ENCODE results near the gene SLC6A1.

Gene SLC6A1

GRCh38 chr3:10988991-10989484, 3.5 kb upstream of the SLC6A1 start:
- FAIRE-seq (no peak), DNase-seq (ENCODE audit: insufficient read length, low spot score) (no peak)

GRCh38 chr3:10992943-10993728, 588 bp downstream of the SLC6A1 start:
- DNase-seq (ENCODE audit: insufficient read length, low spot score): no peak
- FAIRE-seq: no peak

DNA sequence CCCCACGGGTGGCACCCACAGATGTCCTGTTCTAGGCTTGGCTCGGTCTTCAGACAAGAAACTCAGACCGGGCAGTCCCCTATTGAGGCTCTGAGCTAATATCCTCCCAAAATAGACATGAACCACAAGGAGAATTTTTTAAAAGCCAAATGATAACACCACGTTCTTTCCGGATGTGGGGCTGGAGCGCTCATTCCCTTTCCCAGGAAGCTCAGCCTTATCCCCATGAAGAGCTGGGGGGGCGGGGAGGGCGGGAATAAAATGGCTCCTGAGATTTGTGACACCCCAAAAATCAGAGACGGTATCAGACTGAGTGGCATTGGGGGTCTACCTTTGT, 1.1 kb downstream of the SLC6A1 start:
- no peak for FAIRE-seq
- DNase-seq (ENCODE audit: insufficient read length, low spot score): no peak

DNA sequence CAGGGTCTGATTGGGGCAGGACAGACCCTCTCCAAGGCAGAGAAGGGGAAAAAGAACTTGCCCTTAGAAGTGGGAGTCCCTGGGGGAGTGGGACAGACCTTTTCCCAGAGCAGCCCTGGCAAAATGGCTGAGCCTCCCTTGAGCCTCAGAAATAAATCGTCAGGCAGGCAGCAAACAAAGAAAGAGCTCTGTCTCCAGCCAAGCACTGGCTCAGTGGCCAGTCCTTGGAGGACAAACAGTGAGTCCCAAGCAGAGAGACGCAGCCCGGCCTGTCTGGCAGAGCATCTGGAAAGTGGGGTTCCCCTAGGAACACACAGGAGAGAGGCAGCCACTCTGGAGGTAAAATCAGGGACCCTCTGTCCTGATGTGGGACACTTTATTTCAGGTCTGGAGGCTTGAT, 1.8 kb downstream of the SLC6A1 start:
- no peak for FAIRE-seq

GRCh38 chr3:10995871-10996270, 3.3 kb downstream of the SLC6A1 start:
- no peak for FAIRE-seq
- DNase-seq (ENCODE audit: insufficient read length, low spot score): no peak

More for the DNA sequence above, 1.8 kb downstream of the SLC6A1 start:
- no peak for DNase-seq (ENCODE audit: insufficient read length, low spot score)

DNA sequence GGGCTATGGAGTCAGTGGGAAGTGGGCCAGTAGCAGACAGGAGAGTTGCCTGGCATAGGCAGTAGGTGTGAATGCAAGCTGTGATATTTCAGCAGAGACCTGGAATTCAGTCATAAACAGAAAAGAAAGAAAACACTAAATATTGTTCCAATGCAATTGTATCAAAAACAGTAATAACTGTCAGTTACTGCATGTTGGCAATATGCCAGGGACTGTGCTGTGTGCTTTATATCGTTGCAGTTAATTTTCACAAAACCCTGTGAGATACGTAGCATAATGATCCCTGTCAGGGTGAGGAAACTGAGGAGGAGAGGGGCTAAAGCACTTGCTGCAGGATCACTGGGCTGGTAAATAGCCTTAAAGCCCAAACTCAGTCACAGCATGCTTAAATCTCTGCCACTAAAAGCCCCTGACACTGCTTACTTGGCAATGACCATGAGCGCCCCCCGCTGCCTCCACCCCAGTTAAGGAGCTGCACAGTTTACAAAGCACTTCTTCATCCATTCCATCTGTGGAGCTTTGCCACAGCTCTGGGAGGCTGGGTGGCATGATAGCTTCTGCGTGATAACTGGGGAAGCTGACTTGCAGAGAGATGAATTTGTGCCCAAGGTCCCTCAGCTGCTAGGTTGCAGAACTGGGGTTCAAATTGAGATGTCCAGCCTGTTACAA, 3.9 kb downstream of the SLC6A1 start:
- no peak for FAIRE-seq
- DNase-seq (ENCODE audit: insufficient read length, low spot score): no peak

DNA sequence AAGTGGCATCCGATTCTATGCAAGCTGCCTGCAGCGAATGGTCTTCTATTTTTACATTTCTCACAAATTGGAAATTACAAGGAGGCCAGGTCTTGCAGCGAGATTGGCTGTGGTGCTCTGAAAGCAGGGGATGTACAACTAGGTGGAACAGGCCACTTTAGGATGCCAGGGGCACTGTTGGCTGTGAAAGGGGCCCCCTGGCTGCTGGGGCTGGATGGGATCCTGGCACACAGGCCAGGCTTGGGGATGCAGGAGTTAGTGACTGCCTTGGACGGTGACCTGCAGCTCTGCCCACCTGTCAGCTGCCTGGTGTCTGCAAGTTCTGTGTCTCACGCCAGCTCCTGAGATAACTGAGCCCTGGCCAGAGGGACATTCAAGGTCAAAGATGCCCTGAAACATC, 4.6 kb downstream of the SLC6A1 start:
- FAIRE-seq: no peak

DNA sequence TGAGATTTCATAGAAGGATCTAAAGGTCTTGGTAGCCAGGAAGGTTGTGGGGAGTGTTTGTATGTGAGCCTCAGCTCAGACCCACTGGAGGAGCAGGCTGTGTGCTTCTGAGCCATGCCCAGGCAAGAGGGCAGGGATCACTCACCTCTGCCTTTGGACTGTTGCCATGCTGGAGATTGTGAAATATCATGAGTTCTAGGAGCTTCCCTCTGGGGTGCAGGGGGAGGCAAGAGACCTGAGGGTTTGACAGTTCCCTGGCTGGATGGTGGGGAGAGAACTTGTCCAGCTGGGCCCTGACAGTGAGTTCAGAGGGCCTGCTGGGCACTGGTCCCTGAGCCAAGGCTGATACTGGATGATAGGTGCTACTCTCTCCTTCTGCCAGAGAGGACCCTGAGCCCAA, 6.0 kb downstream of the SLC6A1 start:
- DNase-seq (ENCODE audit: insufficient read length, low spot score) (no peak), FAIRE-seq (no peak)

More for the DNA sequence above, 4.6 kb downstream of the SLC6A1 start:
- DNase-seq (ENCODE audit: insufficient read length, low spot score): no peak

GRCh38 chr3:10999221-11000107, 6.9 kb downstream of the SLC6A1 start:
- no peak for DNase-seq (ENCODE audit: insufficient read length, low spot score)
- no peak for FAIRE-seq

GRCh38 chr3:11000528-11000927, 8.0 kb downstream of the SLC6A1 start:
- no peak for FAIRE-seq

DNA sequence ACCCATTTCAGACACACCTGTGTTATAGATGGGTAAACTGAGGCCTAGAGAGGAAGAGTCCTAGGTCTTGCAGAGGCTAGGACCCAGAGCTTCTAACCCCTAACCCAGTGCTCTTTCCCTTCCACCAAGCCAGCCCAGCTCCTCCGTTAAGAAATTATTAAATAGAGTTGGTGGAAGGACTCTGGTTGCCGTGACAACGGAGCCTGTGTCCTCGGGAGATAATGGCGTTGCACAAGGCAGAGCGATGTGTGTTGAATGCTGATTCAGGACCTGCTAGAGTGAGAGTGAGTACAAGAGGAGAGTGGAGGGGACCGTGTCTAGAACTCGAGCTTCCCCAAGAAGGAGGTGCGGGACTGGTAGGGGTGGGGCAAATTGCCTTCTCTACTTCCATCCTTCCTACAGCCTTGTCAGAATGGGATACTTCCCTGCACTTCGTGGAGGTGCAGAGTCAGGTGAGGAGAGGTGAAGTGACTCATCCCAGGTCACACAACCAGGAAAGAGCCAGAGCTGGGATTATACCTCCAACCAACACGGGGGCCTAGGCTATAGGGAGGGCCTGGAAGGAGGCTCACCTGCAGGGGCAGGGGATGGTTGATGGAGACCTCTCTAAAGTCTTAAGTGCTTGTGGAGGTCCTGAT, 8.6 kb downstream of the SLC6A1 start:
- FAIRE-seq (no peak), DNase-seq (ENCODE audit: insufficient read length, low spot score) (no peak)

More at GRCh38 chr3:11000528-11000927, 8.0 kb downstream of the SLC6A1 start:
- DNase-seq (ENCODE audit: insufficient read length, low spot score): no peak

DNA sequence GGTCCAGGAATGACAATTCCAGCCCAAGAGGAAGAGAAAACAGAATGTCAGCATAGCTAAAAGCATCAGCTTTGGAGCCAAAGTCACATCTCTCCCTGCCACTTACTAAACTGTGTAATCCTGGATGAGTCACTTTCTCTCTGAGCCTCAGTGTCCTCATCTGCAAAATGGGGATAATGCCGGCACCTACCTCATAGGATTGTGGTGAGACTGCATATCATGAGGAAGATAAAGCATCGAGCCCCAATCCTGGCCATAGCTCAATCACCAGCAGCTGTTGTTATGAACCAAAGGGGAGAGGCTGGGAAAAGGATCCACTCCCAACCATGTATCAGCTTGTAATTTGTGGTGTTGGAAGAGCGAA, 9.1 kb downstream of the SLC6A1 start:
- DNase-seq (ENCODE audit: insufficient read length, low spot score): no peak
- FAIRE-seq: no peak

- FAIRE-seq (no peak), DNase-seq (ENCODE audit: insufficient read length, low spot score) (no peak)
Observed at GRCh38 chr3:11002371-11002807, 9.8 kb downstream of the SLC6A1 start.

DNA sequence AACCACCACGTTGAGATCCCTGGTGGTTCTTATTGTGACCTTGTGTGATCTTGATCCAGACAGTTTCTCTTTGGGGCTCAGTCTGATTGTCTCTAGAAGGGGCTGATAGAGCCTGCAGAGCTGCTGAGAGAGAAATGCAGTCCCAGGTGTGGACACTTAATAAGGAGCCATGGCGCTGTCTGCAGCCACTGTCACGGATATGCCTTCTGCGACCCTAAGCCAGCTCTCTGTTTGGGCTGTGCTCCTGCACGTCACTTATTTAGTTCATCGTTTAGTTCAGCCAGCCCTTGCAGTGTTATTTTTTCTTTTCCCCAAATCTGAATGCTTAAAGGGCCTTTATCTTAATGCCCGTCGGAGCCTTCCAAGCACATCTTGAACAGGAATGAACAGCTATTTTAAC, 12.0 kb downstream of the SLC6A1 start:
- FAIRE-seq (no peak), DNase-seq (ENCODE audit: insufficient read length, low spot score) (no peak)

- FAIRE-seq (no peak), DNase-seq (ENCODE audit: insufficient read length, low spot score) (no peak)
Observed at GRCh38 chr3:11005686-11006256, 13.2 kb downstream of the SLC6A1 start.

- DNase-seq (ENCODE audit: insufficient read length, low spot score): no peak
- FAIRE-seq: no peak
Observed at GRCh38 chr3:11006986-11007933, 14.7 kb downstream of the SLC6A1 start.

GRCh38 chr3:11009898-11010297, 17.4 kb downstream of the SLC6A1 start:
- FAIRE-seq: no peak

DNA sequence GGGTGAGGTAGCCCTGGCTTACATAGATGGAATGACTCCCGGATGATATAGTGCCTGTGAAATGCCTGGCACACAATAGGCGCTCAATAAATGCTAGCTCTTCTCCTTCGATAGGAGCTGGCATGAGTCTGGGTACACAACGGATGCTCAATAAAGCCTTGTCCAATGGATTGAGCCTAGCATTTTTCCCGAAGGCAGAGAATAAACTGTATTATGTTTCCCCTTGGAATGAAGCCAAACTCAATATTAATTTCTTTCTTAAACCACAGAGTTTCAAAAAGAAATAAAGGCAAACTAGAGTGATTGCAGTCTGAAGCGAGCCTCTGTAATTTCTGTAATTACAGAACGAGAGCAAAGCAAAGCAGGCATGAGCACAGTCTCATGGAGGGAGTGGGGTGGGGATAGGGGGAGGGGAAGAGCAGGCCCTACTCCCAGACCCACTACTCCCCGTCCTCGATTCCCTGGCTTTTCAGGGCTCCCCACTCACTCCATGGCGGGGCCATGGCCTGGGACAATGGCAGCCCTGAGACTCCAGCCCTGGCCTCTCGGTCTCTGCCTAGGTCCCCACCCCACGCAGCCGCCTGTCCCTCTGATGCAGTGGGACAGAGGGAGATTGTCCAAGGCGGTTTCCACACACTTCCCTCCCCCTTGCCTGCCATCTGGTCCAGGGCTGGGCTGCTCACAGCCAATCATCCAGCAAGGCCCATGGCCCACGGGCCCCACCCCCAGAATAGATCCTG, 18.0 kb downstream of the SLC6A1 start:
- DNase-seq (ENCODE audit: insufficient read length, low spot score) (no peak), FAIRE-seq (no peak)

More at GRCh38 chr3:11009898-11010297, 17.4 kb downstream of the SLC6A1 start:
- no peak for DNase-seq (ENCODE audit: insufficient read length, low spot score)

DNA sequence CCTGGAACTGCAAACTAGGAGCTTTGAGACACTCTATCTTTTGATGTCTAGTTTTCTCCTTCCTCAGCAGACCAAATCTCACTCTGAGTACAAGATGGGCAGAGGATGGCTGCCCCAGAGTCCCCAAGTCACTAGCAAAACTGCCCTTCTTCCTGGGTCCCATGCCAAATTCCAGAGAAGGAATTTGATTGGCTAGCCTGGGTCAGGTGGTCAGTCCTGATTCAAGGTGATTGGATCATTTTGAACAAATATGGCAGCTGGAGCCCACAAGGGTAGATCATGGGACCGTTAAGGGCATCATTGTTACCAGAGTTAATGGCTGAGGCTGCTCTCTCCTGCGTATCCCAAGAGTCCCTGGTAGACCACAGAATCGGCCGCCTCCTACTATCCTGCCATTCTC, 21.7 kb downstream of the SLC6A1 start:
- DNase-seq (ENCODE audit: insufficient read length, low spot score): no peak
- FAIRE-seq: no peak

Data from HTR-8/SVneo (cell line).